HG02610 (cell line): ENCODE results near the gene RIPOR2.

ENCODE experiments used
- ATAC-seq: cut with Tn5 transposase; IDR thresholded peaks from one replicate; pipeline ENCODE4 v1.9.1; 2021; ENCODE audit warnings: mild to moderate bottlenecking, moderate library complexity; ENCODE audit not compliant: unreplicated experiment

Gene RIPOR2

DNA sequence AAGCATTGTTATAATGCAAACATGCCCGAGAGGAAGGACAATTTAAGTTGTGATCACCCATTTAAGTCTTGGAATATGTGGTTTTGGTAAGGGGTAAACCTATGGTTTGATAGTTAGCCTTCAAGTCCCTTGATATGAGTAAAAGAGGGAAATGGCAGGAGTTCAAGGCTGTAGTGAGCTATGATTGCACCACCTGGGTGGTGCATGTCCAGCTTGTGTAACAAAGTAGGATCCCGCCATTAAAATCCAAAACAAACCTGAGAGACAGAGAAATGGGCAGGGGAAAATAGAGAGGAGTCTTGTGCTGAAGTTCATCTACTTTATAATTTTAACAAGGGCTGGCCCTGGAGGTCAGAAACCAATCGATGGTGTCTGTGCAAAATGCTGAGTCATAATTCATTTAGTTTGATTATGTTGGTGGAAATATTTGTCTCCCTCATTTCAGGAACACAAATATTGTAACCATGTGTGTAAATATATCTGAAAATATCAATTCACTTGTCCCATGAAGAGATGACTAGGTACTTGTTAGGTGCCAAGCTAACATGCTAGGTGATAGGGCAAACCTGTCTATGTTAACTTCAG, 113.8 kb downstream of the RIPOR2 start:
- ATAC-seq, result no peak

DNA sequence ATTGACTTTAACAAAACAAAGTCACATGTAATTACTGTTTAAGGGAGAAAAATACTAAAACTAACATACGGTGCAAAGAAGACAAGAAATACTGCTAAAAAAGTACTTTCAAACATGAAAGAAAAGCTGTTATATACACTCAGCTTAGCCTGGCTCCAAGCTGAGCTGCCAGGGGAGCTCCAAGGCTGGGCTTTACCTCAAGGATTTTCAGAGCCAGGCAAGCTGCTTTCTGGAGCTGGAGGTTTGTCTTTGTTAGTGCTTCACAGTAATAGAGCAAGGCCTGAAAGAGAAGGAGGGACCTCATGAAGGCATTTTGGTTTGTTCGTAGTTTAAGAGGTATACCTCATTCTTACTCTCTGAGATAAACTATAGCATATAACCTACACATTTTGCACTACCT, 117.4 kb downstream of the RIPOR2 start:
- ATAC-seq, result no peak

DNA sequence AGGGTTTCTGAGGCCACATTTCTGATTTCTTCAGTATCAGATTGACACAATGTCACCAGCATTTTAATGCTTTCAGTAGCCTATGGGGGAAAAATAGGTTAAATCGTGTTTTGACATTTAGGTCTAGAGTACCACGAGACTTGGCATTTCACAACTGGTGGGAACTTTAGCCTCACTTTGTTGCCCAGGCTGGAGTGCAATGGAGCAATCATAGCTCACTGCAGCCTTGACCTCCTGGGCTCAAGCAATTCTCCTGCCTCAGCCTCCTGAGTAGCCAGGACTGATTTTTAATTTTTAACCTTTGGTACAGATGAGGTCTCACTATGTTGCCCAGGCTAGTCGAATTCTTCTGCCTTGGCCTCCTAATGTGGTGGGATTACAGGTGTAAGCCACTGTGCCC, 126.0 kb downstream of the RIPOR2 start:
- ATAC-seq, result no peak

- ATAC-seq, result no peak
Measured at GRCh38 chr6:24807584-24807983, 128.2 kb downstream of the RIPOR2 start.

- ATAC-seq, result no peak
Measured at GRCh38 chr6:24802271-24803059, 133.3 kb downstream of the RIPOR2 start.

- no peak for ATAC-seq
Measured at GRCh38 chr6:24799541-24799915, 136.2 kb downstream of the RIPOR2 start.

GRCh38 chr6:24798740-24799540, 136.8 kb downstream of the RIPOR2 start, which contains the start of gene ARMH2:
Gene ARMH2 (minus strand): TSS chr6:24798917. CDS start chr6:24798857, 60 bp downstream.
- ATAC-seq, result no peak

DNA sequence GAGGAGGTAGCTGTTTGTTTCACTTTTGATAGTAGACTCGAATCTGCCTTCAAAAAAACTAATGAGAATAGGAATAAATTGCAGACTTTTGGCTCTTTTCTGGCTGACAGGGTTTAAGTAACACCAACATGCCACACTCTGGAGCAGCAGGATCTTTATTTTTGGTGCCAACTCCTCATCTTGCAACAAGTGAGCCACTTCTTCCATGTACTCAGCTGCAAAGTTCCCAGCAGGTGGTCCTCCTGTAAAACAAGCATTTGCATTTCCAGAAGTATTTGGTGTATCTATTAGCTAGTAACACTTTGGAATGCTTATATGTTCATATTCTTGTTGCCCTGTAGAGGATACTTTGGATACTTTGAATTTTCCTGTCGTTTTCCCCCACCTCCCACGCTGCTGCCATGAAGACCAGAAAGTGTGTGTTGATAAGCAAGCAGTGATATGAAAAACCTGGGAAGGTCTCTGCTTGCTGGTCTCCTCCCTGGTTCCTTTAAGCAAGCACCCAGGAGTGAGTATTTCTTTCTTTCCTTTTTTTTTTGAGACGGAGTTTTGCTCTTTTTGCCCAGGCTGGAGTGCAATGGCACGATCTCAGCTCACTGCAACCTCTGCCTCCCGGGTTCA, 138.1 kb downstream of the RIPOR2 start:
- ATAC-seq, result no peak

DNA sequence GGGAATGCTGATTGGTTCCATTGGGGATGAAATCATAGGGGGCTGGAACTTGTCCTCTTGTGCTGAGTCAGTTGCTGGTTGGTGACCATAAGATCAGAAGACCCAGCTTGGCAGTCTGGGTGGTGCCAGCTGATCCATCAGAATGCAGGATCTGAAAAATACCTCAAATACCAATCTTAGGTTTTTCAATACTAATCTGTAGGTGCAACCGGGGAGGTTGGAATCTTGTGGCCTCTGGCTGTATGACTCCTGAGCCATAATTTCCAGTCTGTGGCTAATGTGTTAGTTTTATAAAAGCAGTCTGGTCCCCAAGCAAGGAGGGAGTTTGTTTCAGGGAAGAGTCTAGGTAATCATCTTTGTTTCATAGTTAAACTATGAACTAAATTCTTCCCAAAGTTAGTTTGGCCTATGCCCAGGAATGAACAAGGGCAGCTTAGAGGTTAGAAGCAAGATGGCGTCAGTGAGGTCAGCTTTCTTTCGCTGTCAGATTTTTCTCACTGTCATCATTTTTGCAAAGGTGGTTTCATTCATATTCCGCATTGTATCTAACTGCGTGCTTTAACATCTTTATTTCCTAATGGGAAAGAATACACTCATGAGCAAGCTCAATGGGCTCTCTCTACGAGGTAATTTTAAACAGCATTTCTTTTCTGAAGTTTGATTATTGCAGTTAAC, 139.0 kb downstream of the RIPOR2 start:
- no peak for ATAC-seq

DNA sequence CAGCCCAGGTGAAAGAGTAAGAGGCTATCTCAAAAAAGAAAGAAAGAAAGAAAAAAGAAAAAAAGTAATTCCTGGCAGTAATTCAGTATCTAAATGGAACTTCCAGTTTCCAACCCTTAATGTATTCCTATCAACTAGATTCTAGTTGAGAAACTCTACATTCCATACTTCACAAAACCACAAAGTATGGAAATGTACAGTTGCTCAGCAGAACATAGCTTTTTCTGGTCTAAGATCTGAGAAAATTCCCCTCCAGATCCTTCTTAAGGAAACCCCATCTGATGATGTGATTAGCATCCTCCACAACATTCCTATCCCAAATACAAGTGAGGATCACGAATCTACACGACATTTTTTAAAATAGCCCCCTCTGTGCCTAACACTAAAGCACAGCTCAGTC, 140.7 kb downstream of the RIPOR2 start:
- no peak for ATAC-seq

DNA sequence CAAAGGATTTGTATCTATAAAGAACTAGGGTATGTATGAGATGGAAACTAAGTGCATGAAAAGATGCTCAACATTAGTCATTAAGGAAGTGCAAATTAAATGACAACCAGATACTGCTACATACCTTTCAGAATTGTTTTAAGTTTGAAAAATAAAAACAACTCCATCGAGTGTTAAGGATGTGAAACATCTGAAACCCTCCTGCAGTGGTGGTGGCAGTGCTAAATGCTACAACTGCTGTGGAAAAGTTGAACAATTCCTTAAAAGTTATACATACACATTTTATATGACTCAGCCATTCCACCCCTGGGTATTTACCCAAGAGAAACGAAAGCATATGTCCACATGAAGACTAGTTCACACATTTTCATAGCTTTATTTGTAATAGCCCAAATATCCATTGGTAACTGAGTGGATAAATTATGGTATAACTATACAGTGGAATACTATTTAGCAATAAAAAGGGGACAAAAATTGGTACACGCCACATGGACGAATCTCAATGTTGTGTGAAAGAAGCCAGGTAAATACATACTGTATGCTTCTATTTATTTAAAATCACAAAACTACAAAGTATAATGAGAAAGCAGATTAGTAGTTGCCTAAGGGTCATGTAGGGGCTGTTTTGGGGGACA, 147.6 kb downstream of the RIPOR2 start:
- no peak for ATAC-seq

- no peak for ATAC-seq
Measured at GRCh38 chr6:24780206-24780605, 155.6 kb downstream of the RIPOR2 start.

- no peak for ATAC-seq
Measured at GRCh38 chr6:24779416-24780016, 156.2 kb downstream of the RIPOR2 start.

DNA sequence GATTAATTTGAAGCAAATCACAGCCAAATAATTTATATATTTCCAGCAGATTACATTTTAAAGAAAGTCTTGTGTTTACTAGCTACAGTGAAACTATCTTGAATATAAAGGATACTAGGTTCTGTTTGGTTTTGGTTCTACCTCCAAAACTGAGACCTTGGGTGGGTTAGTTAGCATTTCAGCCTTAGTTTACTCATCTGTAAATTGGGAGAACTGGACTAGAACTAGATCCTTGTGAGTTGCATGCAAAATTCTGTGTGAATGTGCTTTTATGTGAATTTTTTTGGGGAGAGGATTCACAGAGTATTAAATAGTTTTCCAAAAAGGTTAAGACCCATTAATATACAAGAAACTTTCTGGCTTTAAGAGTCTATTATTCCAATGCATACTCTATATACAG, 156.9 kb downstream of the RIPOR2 start:
- ATAC-seq, result no peak

DNA sequence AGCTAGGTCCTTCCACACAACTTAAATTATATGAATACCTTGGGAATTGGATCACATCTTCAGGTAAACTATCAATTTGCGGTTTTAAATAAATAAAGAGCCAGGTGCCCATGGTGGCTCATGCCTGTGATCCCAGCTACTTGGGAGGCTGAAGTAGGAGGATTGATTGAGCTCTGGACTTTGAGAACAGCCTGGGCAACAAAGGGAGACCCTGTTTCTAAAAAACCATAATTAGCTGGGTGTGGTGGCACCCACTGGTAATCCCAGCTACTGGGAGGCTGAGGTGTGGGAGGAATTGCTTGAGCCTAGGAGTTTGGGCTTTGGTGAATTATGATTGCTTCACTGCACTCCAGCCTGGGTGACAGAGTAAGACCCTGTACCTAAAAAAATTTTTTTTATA, 157.6 kb downstream of the RIPOR2 start:
- no peak for ATAC-seq

DNA sequence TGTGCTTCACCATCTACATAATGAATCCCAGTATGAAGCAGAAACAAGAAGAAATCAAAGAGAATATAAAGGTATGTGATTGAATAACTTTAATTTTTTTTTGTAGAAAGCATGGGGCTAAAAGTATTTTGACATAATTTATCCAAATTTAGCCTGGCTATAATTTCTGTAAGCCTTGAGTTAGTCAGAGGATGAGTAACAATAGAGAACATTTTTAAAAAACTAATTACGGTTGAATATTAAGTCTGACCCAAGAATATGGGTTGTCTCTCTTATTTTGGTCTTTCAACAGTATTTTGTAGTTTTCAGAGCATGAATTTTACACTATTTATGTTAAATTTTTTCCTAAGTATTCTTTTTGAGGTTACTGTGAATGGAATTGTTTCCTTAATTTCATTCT, 158.5 kb downstream of the RIPOR2 start:
- no peak for ATAC-seq

DNA sequence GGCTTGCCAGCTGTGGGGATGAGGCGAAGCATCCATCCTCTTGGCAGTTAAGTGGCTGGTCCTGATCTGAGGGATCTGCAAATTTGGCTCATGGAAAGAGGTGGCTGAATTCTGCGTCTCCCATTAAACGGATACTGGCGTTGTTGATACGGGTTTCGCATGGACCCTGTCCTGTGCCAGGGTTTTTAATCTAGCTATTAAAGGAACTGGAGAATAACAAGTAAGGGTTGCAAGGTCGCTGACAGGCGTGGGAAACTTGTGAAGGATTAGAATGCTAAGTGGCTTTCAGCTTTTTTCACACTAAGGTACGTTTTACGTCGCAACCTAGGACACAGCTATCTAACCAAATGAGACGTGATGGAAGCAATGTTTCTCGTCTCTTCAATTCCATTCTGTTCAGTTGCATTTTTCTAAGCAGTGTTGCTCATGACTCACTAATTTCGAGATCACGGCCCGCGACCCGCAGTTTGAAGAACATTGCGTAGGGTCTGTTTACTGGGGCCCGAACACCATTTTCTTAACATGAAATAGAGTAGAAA, 160.2 kb downstream of the RIPOR2 start:
- peak; percentile 12 for ATAC-seq

DNA sequence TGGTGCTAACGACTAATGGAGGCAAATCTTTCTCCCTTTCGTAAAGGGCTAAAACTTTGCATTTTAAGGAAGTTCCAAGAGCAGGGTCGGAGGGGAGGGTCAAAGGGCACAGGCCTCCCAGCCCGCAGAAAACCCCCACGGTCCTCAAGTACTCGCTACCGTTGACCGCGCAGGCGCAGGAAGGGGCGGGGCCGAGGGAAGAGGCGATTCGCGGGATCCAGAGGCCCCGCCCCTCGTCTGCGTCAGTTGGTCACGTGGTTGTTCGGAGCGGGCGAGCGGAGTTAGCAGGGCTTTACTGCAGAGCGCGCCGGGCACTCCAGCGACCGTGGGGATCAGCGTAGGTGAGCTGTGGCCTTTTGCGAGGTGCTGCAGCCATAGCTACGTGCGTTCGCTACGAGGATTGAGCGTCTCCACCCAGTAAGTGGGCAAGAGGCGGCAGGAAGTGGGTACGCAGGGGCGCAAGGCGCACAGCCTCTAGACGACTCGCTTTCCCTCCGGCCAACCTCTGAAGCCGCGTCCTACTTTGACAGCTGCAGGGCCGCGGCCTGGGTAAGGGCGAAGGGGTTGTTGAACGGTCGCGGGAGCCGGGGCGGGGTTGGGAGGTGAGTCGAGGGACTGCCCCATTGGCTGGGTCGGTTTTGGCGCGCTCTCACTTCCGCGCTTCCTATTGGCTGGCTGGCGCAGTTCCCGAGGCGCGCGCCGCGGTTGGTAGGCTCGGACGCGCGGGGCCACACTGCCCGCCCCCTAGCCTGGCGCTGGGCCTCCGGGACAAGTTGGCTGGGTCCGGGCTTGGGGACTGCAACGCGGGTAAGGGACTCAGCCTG, 160.9 kb downstream of the RIPOR2 start, which contains the start of gene GMNN:
TSS of gene GMNN (plus strand) at position 242 of the 824 bp plus-strand sequence. CDS start 2,310 bp downstream, outside the sequence.
- peak; percentile 92 for ATAC-seq

- no peak for ATAC-seq
Measured at GRCh38 chr6:24768361-24768760, 167.4 kb downstream of the RIPOR2 start.
